ENCODE measurements around the gene MTFR1L.

DNA sequence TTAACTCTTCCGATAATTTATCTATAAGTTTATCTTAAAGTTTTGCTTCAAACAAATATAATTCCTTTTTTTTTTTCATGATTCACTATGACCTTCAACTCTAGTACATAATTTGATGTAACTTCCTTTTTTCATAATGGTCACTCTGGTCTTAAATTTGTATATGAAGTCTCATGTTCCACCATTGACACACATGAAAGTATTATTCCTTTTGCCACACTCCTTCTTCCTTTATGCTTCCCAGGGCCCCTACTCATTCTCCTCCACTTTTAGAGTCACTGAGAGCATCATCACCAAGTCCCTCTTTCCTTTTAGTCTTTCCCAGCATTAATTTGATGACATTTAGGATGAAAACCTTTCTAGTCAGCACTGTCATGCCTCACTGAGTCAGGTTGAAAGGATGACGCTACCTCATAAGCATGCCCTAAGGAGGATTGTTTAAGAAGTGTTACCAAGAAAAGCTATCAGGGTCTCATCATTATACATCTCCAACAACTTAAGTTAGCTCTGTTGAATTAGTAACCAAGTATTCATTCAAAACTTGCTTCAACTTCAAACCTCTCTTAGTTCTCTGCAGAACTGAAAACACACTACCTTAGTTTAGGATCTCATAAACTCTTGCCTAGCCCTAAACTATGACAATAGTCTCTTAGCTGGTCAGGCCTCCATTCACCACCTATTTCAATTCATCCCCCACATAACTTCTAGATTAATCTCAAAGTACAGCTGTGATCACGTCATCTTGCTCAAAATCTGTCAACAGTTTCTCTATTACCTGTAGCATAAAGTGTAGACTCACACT, 25.0 kb downstream of the MTFR1L start:
- TF ChIP-seq POLR2A (IDR thresholded peaks at IDR 0.05) (no peak), POLR2AphosphoS5 (IDR thresholded peaks at IDR 0.05) (no peak), EP300 (IDR thresholded peaks at IDR 0.05) (no peak)
- TF ChIP-seq, protein P1, sequence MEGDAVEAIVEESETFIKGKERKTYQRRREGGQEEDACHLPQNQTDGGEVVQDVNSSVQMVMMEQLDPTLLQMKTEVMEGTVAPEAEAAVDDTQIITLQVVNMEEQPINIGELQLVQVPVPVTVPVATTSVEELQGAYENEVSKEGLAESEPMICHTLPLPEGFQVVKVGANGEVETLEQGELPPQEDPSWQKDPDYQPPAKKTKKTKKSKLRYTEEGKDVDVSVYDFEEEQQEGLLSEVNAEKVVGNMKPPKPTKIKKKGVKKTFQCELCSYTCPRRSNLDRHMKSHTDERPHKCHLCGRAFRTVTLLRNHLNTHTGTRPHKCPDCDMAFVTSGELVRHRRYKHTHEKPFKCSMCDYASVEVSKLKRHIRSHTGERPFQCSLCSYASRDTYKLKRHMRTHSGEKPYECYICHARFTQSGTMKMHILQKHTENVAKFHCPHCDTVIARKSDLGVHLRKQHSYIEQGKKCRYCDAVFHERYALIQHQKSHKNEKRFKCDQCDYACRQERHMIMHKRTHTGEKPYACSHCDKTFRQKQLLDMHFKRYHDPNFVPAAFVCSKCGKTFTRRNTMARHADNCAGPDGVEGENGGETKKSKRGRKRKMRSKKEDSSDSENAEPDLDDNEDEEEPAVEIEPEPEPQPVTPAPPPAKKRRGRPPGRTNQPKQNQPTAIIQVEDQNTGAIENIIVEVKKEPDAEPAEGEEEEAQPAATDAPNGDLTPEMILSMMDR (IDR thresholded peaks at IDR 0.05) = no peak

Measured in stomach (tissue), 4 donors.